ENCODE data around the gene BDKRB2. TPM values are rescaled to one million over a fixed set of nuclear protein-coding genes. Genes with fewer than 3 reads are reported as not detected.

BDKRB2 gene
- polyA plus RNA-seq (2013, experiment 1 of 2) = 1.2 TPM
- 1.4 TPM for polyA plus RNA-seq (2013, experiment 2 of 2)

DNA sequence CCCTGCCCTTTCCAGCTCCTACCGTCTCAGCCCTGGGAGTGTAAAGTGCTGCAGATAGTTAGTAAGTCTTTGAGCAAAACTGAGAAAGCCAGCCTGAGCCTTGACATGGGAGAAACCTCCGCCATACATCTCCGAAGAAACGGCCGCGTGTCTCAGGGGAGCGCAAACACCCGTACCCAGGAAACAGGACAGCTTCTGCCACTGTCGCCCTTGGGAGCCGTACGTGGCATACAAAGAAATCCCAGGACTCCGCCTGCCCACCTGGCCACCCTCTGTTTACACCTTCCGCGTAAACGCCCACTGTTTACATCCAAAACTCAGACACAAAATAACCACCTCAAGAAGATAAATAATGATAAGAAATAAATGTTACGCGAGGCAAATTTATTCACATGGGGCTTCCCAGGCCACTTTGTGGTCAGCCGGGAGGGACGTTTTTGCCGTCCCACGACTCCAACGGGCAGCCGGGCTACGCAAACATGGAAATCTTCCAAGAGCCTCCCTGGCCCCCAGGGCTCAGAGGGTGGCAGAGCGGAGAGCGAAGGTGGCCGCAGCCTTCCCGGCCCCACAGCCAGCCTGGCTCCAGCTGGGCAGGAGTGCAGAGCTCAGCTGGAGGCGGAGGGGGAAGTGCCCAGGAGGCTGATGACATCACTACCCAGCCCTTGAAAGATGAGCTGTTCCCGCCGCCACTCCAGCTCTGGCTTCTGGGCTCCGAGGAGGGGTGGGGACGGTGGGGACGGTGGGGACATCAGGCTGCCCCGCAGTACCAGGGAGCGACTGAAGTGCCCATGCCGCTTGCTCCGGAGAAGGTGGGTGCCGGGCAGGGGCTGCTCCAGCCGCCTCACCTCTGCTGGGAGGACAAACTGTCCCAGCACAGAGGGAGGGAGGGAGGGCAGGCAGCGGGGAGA lies at the start of gene BDKRB2:
Gene BDKRB2 (plus strand): TSS at position 689 of the 908 bp plus-strand sequence. CDS start 32,269 bp downstream, outside the sequence.
- Histone ChIP-seq H3K9ac (ENCODE audit: low read depth, low read length) (0 out of 2 replicates have a peak within 1 kb of the TSS, but pooled peaks have one; percentile 32), H3K9me3 (ENCODE audit: insufficient read depth, low read depth, low read length) (no peaks in the 10 kb centered on the region), H3K4me3 (ENCODE audit: low read length) (peak within 1 kb of the TSS; percentile 53), H3K4me1 (ENCODE audit: insufficient read depth, low read length) (peaks cover 20% of the 10 kb centered on the region; the same call in 1 of the 2 replicates), H3K36me3 (ENCODE audit: insufficient read depth, low read length) (no peaks in the 10 kb centered on the region), H3K27me3 (ENCODE audit: insufficient read depth, low read length) (peaks cover 26% of the 10 kb centered on the region), H3K27ac (ENCODE audit: low read depth, low read length) (no peak within 1 kb of the TSS)
- WGBS = 26% methylated on average over 38 of the region's 41 CpGs

- 97% methylated on average over 2 of the region's 2 CpGs for WGBS
- Histone ChIP-seq H3K9ac (ENCODE audit: low read depth, low read length) (no peak overlapping the region), H3K9me3 (ENCODE audit: insufficient read depth, low read depth, low read length) (no peaks in the 10 kb centered on the region), H3K4me1 (ENCODE audit: insufficient read depth, low read length) (no peaks in the 10 kb centered on the region), H3K4me3 (ENCODE audit: low read length) (no peak overlapping the region), H3K27me3 (ENCODE audit: insufficient read depth, low read length) (no peaks in the 10 kb centered on the region), H3K27ac (ENCODE audit: low read depth, low read length) (no peak overlapping the region), H3K36me3 (ENCODE audit: insufficient read depth, low read length) (no peaks in the 10 kb centered on the region)
These were observed 49.7 kb upstream of the BDKRB2 start for GRCh38 chr14:96154900-96155299.

DNA sequence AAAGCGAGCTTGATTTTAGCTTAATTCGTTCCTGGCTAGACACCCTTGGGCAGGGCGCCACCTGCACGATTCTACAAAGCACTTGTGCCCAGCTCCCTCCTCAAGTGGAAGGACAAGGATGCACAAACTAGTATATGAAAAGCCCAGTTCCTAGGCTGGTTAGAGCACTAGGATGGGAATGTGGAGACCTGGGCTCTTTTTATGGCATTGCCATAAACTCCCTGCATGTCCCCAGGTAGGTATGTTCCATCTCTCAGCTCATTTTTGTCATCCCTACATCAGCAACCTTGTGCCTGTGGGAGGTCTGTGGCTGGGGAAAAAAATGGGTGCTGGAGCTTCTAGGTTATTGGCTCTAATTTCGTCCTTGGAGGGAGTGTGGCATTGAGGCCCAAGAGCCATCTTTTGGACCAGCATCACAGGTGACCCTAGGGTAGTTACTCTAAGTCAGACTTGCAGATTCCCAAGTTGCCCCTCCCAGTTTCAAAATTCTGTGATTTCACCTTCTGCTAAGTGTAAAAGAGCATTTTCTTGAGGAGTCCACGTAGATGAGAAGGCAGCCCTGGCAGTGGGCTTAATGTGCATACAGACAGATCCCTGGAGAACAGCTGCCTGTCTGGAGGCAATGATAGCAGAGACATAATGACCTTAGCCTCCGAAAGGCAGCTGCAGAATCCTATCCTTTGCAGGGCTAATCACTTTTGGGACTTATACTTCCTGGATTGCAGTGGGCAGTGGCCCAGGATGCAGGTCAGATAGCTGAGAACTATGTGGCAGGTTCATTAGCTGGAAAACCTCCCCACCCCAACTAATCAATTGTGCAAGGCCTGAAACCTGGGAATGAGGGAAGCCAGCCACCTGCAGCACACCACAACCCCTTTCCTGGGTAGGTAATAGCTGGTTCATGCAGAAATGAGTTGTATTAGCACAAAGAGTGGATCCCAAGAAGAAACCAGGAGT lies 47.6 kb upstream of the BDKRB2 start:
- no peaks in the 10 kb centered on the region for H3K4me1 ChIP-seq (ENCODE audit: insufficient read depth, low read length)
- no peaks in the 10 kb centered on the region for H3K9me3 ChIP-seq (ENCODE audit: insufficient read depth, low read depth, low read length)
- 91% methylated on average over 7 of the region's 7 CpGs for WGBS
- no peak overlapping the region for H3K4me3 ChIP-seq (ENCODE audit: low read length)
- no peaks in the 10 kb centered on the region for H3K36me3 ChIP-seq (ENCODE audit: insufficient read depth, low read length)
- no peaks in the 10 kb centered on the region for H3K27me3 ChIP-seq (ENCODE audit: insufficient read depth, low read length)
- H3K27ac ChIP-seq (ENCODE audit: low read depth, low read length) = no peak overlapping the region
- H3K9ac ChIP-seq (ENCODE audit: low read depth, low read length) = no peak overlapping the region

GRCh38 chr14:96158735-96159134 lies 45.9 kb upstream of the BDKRB2 start:
- 92% methylated on average over 7 of the region's 7 CpGs for WGBS
- Histone ChIP-seq H3K27me3 (ENCODE audit: insufficient read depth, low read length) (no peaks in the 10 kb centered on the region), H3K27ac (ENCODE audit: low read depth, low read length) (no peak overlapping the region), H3K9me3 (ENCODE audit: insufficient read depth, low read depth, low read length) (no peaks in the 10 kb centered on the region), H3K4me3 (ENCODE audit: low read length) (no peak overlapping the region), H3K36me3 (ENCODE audit: insufficient read depth, low read length) (no peaks in the 10 kb centered on the region), H3K4me1 (ENCODE audit: insufficient read depth, low read length) (no peaks in the 10 kb centered on the region), H3K9ac (ENCODE audit: low read depth, low read length) (no peak overlapping the region)

DNA sequence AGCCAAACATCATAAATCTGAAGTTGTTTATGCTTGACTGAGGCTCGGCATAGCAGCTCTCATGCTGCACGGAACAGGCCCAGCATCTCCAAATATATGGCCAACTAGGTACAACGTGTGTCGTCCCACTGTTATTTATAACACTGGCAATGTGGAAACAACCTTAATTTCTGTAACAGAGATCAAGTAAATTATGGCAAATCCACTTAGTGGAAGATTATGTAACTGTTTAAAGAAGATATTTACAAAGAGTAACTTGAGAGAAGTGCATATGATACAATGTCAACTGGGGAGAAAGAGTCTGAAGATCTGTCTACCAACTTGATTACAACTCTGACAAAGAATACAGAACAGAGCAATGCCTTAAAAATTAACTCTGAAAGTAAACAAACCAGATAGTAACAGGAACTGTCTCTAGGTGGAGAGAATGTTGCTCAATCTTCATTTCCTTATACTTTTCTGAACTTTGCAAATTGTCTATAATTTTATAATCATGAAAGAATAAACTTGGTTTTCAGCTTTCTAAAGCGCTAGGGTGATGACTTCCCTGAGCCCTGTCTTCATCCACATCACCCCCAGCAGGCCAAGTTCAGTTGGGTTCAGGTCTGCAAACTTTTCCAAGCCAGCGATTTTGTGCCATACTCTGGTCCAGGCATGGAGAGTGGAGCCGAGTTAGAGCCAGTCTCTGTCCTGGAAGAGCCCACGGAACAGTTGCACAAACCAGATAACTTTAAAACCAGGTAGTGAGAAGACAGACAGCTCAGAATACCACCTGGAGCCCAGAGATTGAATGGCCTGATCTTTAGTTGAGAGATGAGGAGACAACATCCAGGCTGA lies 44.3 kb upstream of the BDKRB2 start:
- Histone ChIP-seq H3K9me3 (ENCODE audit: insufficient read depth, low read depth, low read length) (no peaks in the 10 kb centered on the region), H3K36me3 (ENCODE audit: insufficient read depth, low read length) (no peaks in the 10 kb centered on the region), H3K4me3 (ENCODE audit: low read length) (no peak overlapping the region), H3K4me1 (ENCODE audit: insufficient read depth, low read length) (no peaks in the 10 kb centered on the region), H3K27me3 (ENCODE audit: insufficient read depth, low read length) (no peaks in the 10 kb centered on the region), H3K27ac (ENCODE audit: low read depth, low read length) (no peak overlapping the region), H3K9ac (ENCODE audit: low read depth, low read length) (no peak overlapping the region)
- 91% methylated on average over 8 of the region's 8 CpGs for WGBS

- no peak overlapping the region for H3K27ac ChIP-seq (ENCODE audit: low read depth, low read length)
- WGBS = 97% methylated on average over 4 of the region's 4 CpGs
These were observed 43.7 kb upstream of the BDKRB2 start for GRCh38 chr14:96160913-96161310.

DNA sequence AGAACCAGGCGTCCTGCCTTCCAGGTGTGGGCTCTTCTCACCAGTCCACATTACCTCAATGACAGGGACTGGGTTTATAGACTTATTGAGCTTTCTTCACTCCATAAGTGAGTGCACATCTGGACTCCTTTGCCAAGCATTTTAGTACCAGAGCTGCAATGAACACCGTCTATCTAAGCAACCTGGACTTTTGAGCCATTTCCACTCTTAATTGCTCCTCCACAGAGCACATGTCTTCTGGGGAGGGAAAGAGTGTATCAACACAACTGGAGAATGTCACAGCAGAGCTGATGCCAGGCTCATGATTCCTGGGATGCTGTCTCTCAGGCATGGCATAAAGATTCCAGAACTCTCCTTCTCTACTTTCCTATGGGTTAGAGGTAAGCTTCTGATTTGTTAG lies 43.0 kb upstream of the BDKRB2 start:
- Histone ChIP-seq H3K36me3 (ENCODE audit: insufficient read depth, low read length) (no peaks in the 10 kb centered on the region), H3K9me3 (ENCODE audit: insufficient read depth, low read depth, low read length) (no peaks in the 10 kb centered on the region), H3K9ac (ENCODE audit: low read depth, low read length) (no peak overlapping the region), H3K4me1 (ENCODE audit: insufficient read depth, low read length) (no peaks in the 10 kb centered on the region), H3K4me3 (ENCODE audit: low read length) (no peak overlapping the region), H3K27ac (ENCODE audit: low read depth, low read length) (no peak overlapping the region), H3K27me3 (ENCODE audit: insufficient read depth, low read length) (no peaks in the 10 kb centered on the region)
- 94% methylated on average over 2 of the region's 2 CpGs for WGBS

More at GRCh38 chr14:96160913-96161310, 43.7 kb upstream of the BDKRB2 start:
- Histone ChIP-seq H3K9me3 (ENCODE audit: insufficient read depth, low read depth, low read length) (no peaks in the 10 kb centered on the region), H3K9ac (ENCODE audit: low read depth, low read length) (no peak overlapping the region), H3K36me3 (ENCODE audit: insufficient read depth, low read length) (no peaks in the 10 kb centered on the region), H3K27me3 (ENCODE audit: insufficient read depth, low read length) (no peaks in the 10 kb centered on the region), H3K4me3 (ENCODE audit: low read length) (no peak overlapping the region), H3K4me1 (ENCODE audit: insufficient read depth, low read length) (no peaks in the 10 kb centered on the region)

DNA sequence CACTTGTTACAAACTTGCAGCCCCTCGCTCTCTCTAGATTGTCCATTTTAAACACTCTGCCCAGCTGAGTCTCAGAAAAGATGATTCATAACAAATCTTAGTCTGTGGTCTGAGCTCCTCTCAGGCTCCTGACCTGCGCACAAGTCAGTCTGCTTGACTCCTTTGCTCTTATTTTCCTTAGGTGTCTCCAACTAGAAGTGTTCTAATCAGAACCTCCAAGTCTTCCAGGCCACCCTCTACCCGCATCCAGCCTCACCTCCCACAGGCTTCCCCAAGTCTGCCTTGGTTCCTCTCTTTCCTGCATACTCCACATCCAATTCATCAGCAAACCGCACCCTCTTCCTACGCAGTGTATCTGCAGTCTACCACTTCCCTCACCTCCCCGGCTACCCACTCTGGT lies 42.4 kb upstream of the BDKRB2 start:
- Histone ChIP-seq H3K36me3 (ENCODE audit: insufficient read depth, low read length) (no peaks in the 10 kb centered on the region), H3K27me3 (ENCODE audit: insufficient read depth, low read length) (no peaks in the 10 kb centered on the region), H3K9me3 (ENCODE audit: insufficient read depth, low read depth, low read length) (no peaks in the 10 kb centered on the region), H3K4me1 (ENCODE audit: insufficient read depth, low read length) (no peaks in the 10 kb centered on the region), H3K27ac (ENCODE audit: low read depth, low read length) (no peak overlapping the region), H3K9ac (ENCODE audit: low read depth, low read length) (no peak overlapping the region), H3K4me3 (ENCODE audit: low read length) (no peak overlapping the region)
- WGBS = 92% methylated on average over 6 of the region's 6 CpGs

DNA sequence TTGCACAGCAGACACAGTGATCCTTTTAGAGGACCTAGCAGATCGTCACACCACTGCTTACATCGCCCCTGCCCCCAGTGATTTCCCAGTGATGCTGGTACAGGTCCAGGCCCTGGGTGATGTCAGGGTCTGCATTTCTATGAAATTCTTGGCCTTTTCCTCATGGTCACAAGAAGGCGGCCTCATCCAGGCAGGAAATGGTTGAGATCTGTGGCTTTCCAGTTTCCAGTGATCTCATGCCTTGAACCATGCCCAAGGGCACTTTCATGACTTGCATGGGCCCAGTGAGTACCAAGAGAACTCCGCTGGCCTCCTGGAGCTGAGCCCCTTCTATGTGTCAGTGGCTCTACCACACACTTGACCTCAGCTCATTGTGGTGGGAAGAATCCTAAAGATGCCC lies 41.9 kb upstream of the BDKRB2 start:
- Histone ChIP-seq H3K27me3 (ENCODE audit: insufficient read depth, low read length) (no peaks in the 10 kb centered on the region), H3K4me1 (ENCODE audit: insufficient read depth, low read length) (no peaks in the 10 kb centered on the region), H3K36me3 (ENCODE audit: insufficient read depth, low read length) (no peaks in the 10 kb centered on the region), H3K4me3 (ENCODE audit: low read length) (no peak overlapping the region), H3K9me3 (ENCODE audit: insufficient read depth, low read depth, low read length) (no peaks in the 10 kb centered on the region), H3K9ac (ENCODE audit: low read depth, low read length) (no peak overlapping the region), H3K27ac (ENCODE audit: low read depth, low read length) (no peak overlapping the region)
- 90% methylated on average over 4 of the region's 4 CpGs for WGBS

GRCh38 chr14:96164861-96165490 lies 39.7 kb upstream of the BDKRB2 start:
- Histone ChIP-seq H3K9me3 (ENCODE audit: insufficient read depth, low read depth, low read length) (no peaks in the 10 kb centered on the region), H3K36me3 (ENCODE audit: insufficient read depth, low read length) (no peaks in the 10 kb centered on the region), H3K27me3 (ENCODE audit: insufficient read depth, low read length) (no peaks in the 10 kb centered on the region), H3K27ac (ENCODE audit: low read depth, low read length) (no peak overlapping the region), H3K4me3 (ENCODE audit: low read length) (no peak overlapping the region), H3K4me1 (ENCODE audit: insufficient read depth, low read length) (no peaks in the 10 kb centered on the region), H3K9ac (ENCODE audit: low read depth, low read length) (no peak overlapping the region)
- WGBS = 90% methylated on average over 5 of the region's 5 CpGs
